ENCODE measurements around the gene CCDC43. TPM values are rescaled to one million over a fixed set of nuclear protein-coding genes. Genes with fewer than 3 reads are reported as not detected.
A peak's percentile ranks its signal among the peaks of the same experiment; 100 is the strongest.
"Not testable (repeated sequence)": the region's sequence is repeated elsewhere in the genome, so short reads cannot be mapped to it uniquely, and the experiment has no call there.

Gene CCDC43
- 30.1 and 30.7 TPM in 2 replicates for total RNA-seq (2014; rRNA removed)
- 16.4 TPM for polyA plus RNA-seq (2012)

- DNase-seq (ENCODE audit: low read depth): peak; percentile 96
Measured at GRCh38 chr17:44689477-44690217, at the start of gene CCDC43. CCDC43 (minus strand) TSS chr17:44689776; CDS start chr17:44689753, 23 bp downstream.

- peak; percentile 27 for DNase-seq (ENCODE audit: low read depth)
Measured at GRCh38 chr17:44738214-44738906, 48.8 kb upstream of the CCDC43 start.

- no peak for DNase-seq (ENCODE audit: low read depth)
Measured at GRCh38 chr17:44736551-44737240, 47.1 kb upstream of the CCDC43 start.

- no peak for DNase-seq (ENCODE audit: low read depth)
Measured at GRCh38 chr17:44734272-44734671, 44.7 kb upstream of the CCDC43 start.

- DNase-seq (ENCODE audit: low read depth): no peak
Measured at GRCh38 chr17:44733753-44734152, 44.2 kb upstream of the CCDC43 start.

- not testable (repeated sequence) for DNase-seq (ENCODE audit: low read depth)
Measured at GRCh38 chr17:44726121-44726520, 36.5 kb upstream of the CCDC43 start.

GRCh38 chr17:44722254-44722653, 32.7 kb upstream of the CCDC43 start:
- no peak for DNase-seq (ENCODE audit: low read depth)

- DNase-seq (ENCODE audit: low read depth): no peak
Measured at GRCh38 chr17:44719444-44719843, 29.9 kb upstream of the CCDC43 start.

GRCh38 chr17:44708401-44709263, 19.1 kb upstream of the CCDC43 start, which contains the start of gene DBF4B:
DBF4B (plus strand) TSS chr17:44708665; CDS start chr17:44708821, 156 bp downstream.
- peak; percentile 93 for DNase-seq (ENCODE audit: low read depth)

GRCh38 chr17:44707755-44708400, 18.3 kb upstream of the CCDC43 start:
- DNase-seq (ENCODE audit: low read depth): no peak

GRCh38 chr17:44700288-44700687, 10.7 kb upstream of the CCDC43 start:
- not testable (repeated sequence) for DNase-seq (ENCODE audit: low read depth)

- DNase-seq (ENCODE audit: low read depth): no peak
Measured at GRCh38 chr17:44693609-44694008, 4.0 kb upstream of the CCDC43 start.

GRCh38 chr17:44690746-44691306, 1.2 kb upstream of the CCDC43 start:
- DNase-seq (ENCODE audit: low read depth): peak; percentile 32

- DNase-seq (ENCODE audit: low read depth): no peak
Measured at GRCh38 chr17:44688675-44689476, 700 bp downstream of the CCDC43 start.

- no peak for DNase-seq (ENCODE audit: low read depth)
Measured at GRCh38 chr17:44688200-44688599, 1.4 kb downstream of the CCDC43 start.

GRCh38 chr17:44687756-44688155, 1.8 kb downstream of the CCDC43 start:
- peak; percentile 35 for DNase-seq (ENCODE audit: low read depth)

GRCh38 chr17:44683303-44683702, 6.3 kb downstream of the CCDC43 start:
- DNase-seq (ENCODE audit: low read depth): not testable (repeated sequence)

GRCh38 chr17:44677136-44677535, 12.4 kb downstream of the CCDC43 start:
- DNase-seq (ENCODE audit: low read depth): peak; percentile 29

- no peak for DNase-seq (ENCODE audit: low read depth)
Measured at GRCh38 chr17:44673893-44674292, 15.7 kb downstream of the CCDC43 start.
